WI38 (cell line): ENCODE data around the gene NEO1.

Source experiments
- H3K4me3 ChIP-seq: 2 replicates; pipeline ENCODE4 v1.5.1; 2011; ENCODE audit warnings: low read depth, mild to moderate bottlenecking, control low read depth, low read length
- CTCF ChIP-seq: IDR thresholded peaks from 2 replicates; pipeline ENCODE4 v1.5.1; 2012; ENCODE audit warnings: low read depth, mild to moderate bottlenecking, control low read depth, low read length

NEO1 gene

DNA sequence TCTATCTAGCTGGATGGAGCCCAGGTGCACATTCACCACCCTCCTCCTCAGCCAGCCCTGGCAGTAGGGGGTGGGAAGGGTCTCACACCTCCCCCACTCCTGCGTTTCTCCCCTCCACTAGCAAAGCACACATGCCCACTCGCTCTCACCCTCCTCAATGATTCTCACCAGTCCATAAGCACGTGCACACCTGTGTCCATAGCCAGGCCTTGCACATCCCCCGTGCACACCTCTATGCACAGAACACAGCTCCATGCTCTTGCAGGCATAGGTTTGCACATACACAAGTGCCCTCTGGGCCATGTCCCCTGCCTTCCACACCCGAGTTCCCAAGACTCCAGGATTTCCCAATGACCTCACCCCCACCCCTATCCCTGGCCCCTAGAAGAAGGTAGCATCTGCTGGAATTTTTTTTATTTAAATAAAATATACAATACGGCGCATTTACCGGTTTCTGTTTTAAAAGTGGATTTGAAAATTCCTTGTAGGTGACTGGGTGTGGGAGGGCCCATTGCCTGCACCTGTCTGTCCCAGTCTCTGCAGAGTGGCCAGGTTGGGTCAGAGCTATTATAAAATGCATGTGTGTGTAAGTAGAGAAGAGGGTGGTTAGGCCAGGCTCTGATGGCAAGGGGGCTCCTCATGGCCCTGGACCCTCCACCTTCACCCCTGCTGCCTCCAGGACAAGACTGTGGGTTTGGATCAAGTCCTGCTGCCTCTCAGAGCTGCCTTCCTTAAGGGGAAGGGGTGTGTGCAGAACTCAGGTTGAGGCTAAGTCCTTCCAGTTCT is 267.4 kb downstream of the NEO1 start:
- TF ChIP-seq CTCF: no peak
- no peak overlapping the region for H3K4me3 ChIP-seq

GRCh38 chr15:73320619-73321180 is 268.4 kb downstream of the NEO1 start:
- TF ChIP-seq CTCF: no peak
- H3K4me3 ChIP-seq: no peak overlapping the region

- TF ChIP-seq CTCF: no peak
- H3K4me3 ChIP-seq: no peak overlapping the region
Measured at GRCh38 chr15:73321496-73322450, 269.5 kb downstream of the NEO1 start.

GRCh38 chr15:73322665-73323373 is 270.6 kb downstream of the NEO1 start:
- no peak overlapping the region for H3K4me3 ChIP-seq
- TF ChIP-seq CTCF: no peak

- H3K4me3 ChIP-seq: no peak overlapping the region
- no peak for TF ChIP-seq CTCF
Measured at GRCh38 chr15:73323374-73323955, 271.2 kb downstream of the NEO1 start.

DNA sequence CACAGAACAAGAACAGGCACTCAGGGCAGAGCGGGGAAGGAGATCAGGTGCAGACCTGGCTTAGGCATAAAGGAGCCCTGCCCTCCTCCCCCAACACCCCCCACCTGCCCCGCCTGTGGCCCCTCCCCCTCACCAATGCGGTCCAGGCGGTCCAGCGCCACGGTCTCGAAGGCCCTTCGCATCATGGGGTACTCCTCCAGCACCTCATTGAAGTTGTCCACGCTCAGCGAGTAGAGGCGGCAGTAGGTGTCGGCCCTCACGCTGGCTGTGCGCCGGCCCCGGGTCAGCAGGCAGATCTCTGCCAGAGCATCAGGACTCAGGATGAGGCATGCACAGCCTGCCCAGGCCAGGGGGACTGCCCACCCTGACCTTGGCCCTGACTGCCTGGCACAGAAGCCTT is 271.7 kb downstream of the NEO1 start:
- H3K4me3 ChIP-seq: no peak overlapping the region
- TF ChIP-seq CTCF: no peak
